ENCODE results near the gene CAPN11.
"Not testable (repeated sequence)": the region's sequence is repeated elsewhere in the genome, so short reads cannot be mapped to it uniquely, and the experiment has no call there.

The CAPN11 gene

GRCh38 chr6:44230034-44230675 lies 71.5 kb downstream of the CAPN11 start:
- no peak for DNase-seq

- DNase-seq, result not testable (repeated sequence)
These were observed 72.8 kb downstream of the CAPN11 start for GRCh38 chr6:44231426-44231825.

- no peak for DNase-seq
These were observed 74.3 kb downstream of the CAPN11 start for GRCh38 chr6:44232676-44233566.

GRCh38 chr6:44233567-44234100 lies 75.0 kb downstream of the CAPN11 start:
- no peak for DNase-seq

Measured in DMS79 (cell line).